AG04449 (cell line): ENCODE results near the gene BAHCC1.

Experiments
- CTCF ChIA-PET: fragments of 350-600 bp; formaldehyde crosslinking; extraction: SDS; loops from one replicate; lab custom pipeline; 2021; ENCODE audit warnings: antibody characterized with exemption; lab: Yijun Ruan, JAX
- POLR2A ChIA-PET: fragments of 400-600, 350-600 bp; formaldehyde crosslinking; extraction: SDS; loops from one replicate; lab custom pipeline; 2020; ENCODE audit warnings: antibody characterized with exemption, inconsistent platforms; lab: Yijun Ruan, JAX
- DNase-seq: peaks from one replicate; pipeline ENCODE4 v3.0.0-alpha.2; 2010; ENCODE audit warnings: low read depth, low spot score
- H3K4me3 ChIP-seq: 2 replicates; pipeline ENCODE4 v1.5.1; 2011; ENCODE audit warnings: low read depth, mild to moderate bottlenecking, control low read depth, low read length
- CTCF ChIP-seq: IDR thresholded peaks from one replicate; pipeline ENCODE4 v1.5.1; 2011; ENCODE audit warnings: mild to moderate bottlenecking, moderate library complexity, low read length, control low read depth, inconsistent platforms; ENCODE audit not compliant: insufficient read depth; ENCODE audit errors: missing control alignments

Gene BAHCC1

GRCh38 chr17:81434681-81435417, 39.6 kb downstream of the BAHCC1 start:
- no peak overlapping the region for H3K4me3 ChIP-seq
- no peak for DNase-seq
- ChIA-PET CTCF (no interaction called here), POLR2A (no interaction called here)
- no peak for TF ChIP-seq CTCF

GRCh38 chr17:81435652-81436293, 40.5 kb downstream of the BAHCC1 start:
- ChIA-PET POLR2A (no interaction called here), CTCF (no interaction called here)
- H3K4me3 ChIP-seq = no peak overlapping the region
- TF ChIP-seq CTCF = no peak
- no peak for DNase-seq

GRCh38 chr17:81436294-81436849, 41.1 kb downstream of the BAHCC1 start:
- CTCF ChIA-PET = interaction anchor here (0.8 to 1.2 kb wide), 2 partner anchors 10 to 42 kb away, joined by 3 read pairs; no protein-coding TSS in a partner anchor
- H3K4me3 ChIP-seq = no peak overlapping the region
- POLR2A ChIA-PET = no interaction called here
- TF ChIP-seq CTCF = peak; percentile 3
- no peak for DNase-seq

- no peak for TF ChIP-seq CTCF
- DNase-seq = no peak
- CTCF ChIA-PET = interaction anchor here (0.8 to 1.2 kb wide), 2 partner anchors 10 to 41 kb away, joined by 3 read pairs; no protein-coding TSS in a partner anchor
- no peak overlapping the region for H3K4me3 ChIP-seq
- POLR2A ChIA-PET = no interaction called here
These were observed 42.0 kb downstream of the BAHCC1 start for GRCh38 chr17:81437191-81437651.

- no peak for TF ChIP-seq CTCF
- no peak for DNase-seq
- ChIA-PET POLR2A (no interaction called here), CTCF (no interaction called here)
- no peak overlapping the region for H3K4me3 ChIP-seq
These were observed 42.9 kb downstream of the BAHCC1 start for GRCh38 chr17:81438007-81438659.

- no peak overlapping the region for H3K4me3 ChIP-seq
- no peak for DNase-seq
- ChIA-PET CTCF (no interaction called here), POLR2A (no interaction called here)
- TF ChIP-seq CTCF = no peak
These were observed 43.4 kb downstream of the BAHCC1 start for GRCh38 chr17:81438688-81439087.
